ENCODE data around the gene WIPF1.

DNA sequence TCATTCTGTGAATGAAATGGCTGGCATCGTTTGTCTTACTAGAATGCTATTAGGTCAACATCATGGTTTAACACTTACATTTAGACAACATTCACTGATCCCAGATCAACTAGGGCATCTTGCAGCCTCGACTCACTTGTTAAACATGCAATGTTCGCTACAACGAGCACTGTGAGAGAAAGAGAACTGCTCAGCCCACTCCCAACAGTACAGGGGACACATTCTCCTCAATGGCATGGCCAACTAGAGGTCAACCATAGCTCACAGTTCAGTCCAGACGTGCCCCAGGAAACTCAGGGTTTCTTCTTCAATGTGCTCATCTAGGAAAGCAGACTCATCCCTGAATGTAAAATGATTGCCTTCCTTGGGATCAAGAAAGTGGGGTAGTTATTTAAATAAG, 5.9 kb downstream of the WIPF1 start:
- TF ChIP-seq, protein P1, sequence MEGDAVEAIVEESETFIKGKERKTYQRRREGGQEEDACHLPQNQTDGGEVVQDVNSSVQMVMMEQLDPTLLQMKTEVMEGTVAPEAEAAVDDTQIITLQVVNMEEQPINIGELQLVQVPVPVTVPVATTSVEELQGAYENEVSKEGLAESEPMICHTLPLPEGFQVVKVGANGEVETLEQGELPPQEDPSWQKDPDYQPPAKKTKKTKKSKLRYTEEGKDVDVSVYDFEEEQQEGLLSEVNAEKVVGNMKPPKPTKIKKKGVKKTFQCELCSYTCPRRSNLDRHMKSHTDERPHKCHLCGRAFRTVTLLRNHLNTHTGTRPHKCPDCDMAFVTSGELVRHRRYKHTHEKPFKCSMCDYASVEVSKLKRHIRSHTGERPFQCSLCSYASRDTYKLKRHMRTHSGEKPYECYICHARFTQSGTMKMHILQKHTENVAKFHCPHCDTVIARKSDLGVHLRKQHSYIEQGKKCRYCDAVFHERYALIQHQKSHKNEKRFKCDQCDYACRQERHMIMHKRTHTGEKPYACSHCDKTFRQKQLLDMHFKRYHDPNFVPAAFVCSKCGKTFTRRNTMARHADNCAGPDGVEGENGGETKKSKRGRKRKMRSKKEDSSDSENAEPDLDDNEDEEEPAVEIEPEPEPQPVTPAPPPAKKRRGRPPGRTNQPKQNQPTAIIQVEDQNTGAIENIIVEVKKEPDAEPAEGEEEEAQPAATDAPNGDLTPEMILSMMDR (IDR thresholded peaks at IDR 0.05) = no peak
- TF ChIP-seq RCOR1 (IDR thresholded peaks at IDR 0.05; ENCODE audit: low read depth, low read length) (no peak), HDAC2 (IDR thresholded peaks at IDR 0.05) (no peak), EP300 (IDR thresholded peaks at IDR 0.05) (no peak), GATA3 (IDR thresholded peaks at IDR 0.05; ENCODE audit: borderline replicate concordance) (no peak), RNF2 (IDR thresholded peaks at IDR 0.05; ENCODE audit: borderline replicate concordance, low read depth) (no peak)
- TF ChIP-seq, protein P2, sequence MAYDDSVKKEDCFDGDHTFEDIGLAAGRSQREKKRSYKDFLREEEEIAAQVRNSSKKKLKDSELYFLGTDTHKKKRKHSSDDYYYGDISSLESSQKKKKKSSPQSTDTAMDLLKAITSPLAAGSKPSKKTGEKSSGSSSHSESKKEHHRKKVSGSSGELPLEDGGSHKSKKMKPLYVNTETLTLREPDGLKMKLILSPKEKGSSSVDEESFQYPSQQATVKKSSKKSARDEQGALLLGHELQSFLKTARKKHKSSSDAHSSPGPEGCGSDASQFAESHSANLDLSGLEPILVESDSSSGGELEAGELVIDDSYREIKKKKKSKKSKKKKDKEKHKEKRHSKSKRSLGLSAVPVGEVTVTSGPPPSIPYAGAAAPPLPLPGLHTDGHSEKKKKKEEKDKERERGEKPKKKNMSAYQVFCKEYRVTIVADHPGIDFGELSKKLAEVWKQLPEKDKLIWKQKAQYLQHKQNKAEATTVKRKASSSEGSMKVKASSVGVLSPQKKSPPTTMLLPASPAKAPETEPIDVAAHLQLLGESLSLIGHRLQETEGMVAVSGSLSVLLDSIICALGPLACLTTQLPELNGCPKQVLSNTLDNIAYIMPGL (CRISPR knock-in tag; IDR thresholded peaks at IDR 0.05; ENCODE audit: borderline replicate concordance) = no peak
- TF ChIP-seq, protein P3, sequence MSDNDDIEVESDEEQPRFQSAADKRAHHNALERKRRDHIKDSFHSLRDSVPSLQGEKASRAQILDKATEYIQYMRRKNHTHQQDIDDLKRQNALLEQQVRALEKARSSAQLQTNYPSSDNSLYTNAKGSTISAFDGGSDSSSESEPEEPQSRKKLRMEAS (IDR thresholded peaks at IDR 0.05) = no peak
- TF ChIP-seq, protein P4, sequence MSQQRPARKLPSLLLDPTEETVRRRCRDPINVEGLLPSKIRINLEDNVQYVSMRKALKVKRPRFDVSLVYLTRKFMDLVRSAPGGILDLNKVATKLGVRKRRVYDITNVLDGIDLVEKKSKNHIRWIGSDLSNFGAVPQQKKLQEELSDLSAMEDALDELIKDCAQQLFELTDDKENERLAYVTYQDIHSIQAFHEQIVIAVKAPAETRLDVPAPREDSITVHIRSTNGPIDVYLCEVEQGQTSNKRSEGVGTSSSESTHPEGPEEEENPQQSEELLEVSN (IDR thresholded peaks at IDR 0.05; ENCODE audit: borderline replicate concordance, low read depth) = no peak

Measured in A549 (cell line).